ENCODE data around the gene BCAM. TPM values are rescaled to one million over a fixed set of nuclear protein-coding genes. Genes with fewer than 3 reads are reported as not detected.
"Not testable (repeated sequence)": the region's sequence is repeated elsewhere in the genome, so short reads cannot be mapped to it uniquely, and the experiment has no call there.

The BCAM gene
- total RNA-seq (35.3 TPM), polyA plus RNA-seq (77.4 TPM)

DNA sequence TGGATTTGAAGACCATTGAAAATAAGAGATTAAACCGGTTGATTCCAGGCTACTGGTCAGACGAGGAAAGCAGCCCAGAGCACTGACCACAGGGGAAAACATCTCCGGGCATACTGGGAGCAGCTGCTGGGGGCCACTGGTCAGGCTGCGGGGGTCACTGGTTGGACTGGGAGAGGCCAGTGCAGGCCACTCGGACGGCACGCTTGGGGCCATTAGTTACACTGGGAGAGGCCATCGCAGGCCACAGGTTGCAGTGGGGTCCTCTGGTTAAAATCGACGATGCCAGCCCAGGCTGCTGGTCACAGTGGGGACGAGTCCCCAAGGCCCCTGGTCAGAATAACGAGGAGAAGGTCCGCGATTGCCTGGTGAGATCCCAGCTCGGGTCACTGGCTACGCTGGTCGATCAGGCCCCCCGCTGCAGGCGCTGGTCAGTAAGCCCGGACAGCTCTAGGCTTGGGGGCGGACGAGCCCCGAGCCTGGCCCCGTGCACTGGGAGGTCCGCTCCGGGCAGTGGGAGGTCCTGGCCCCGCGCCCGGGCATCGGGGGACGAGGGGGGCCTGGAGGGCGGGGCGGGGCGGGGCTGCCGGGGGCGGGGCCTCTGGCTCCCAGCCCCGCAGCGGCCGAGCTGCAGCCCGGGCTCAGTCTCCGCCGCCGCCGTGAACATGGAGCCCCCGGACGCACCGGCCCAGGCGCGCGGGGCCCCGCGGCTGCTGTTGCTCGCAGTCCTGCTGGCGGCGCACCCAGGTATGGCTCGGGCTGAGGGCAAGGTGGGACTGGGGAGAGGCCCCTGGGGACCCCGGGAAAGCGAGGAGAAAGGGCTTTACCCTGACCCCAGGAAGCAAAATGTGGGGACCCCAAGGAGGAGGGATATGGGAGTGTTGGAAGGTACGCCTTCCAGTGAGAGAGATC is at the start of gene BCAM:
Gene BCAM (plus strand): TSS at position 641 of the 909 bp plus-strand sequence. CDS start 22 bp downstream, at position 663.
- 2% methylated on average over 59 of the region's 59 CpGs for WGBS
- Histone ChIP-seq H3K4me3 (ENCODE audit: low read depth, low read length) (peak within 1 kb of the TSS; percentile 65), H3K36me3 (ENCODE audit: insufficient read depth) (no peaks in the 10 kb centered on the region), H3K27ac (ENCODE audit: low read depth) (no peak within 1 kb of the TSS), H3K4me1 (ENCODE audit: insufficient read depth) (no peaks in the 10 kb centered on the region)
- no peak for DNase-seq (ENCODE audit: extremely low spot score)

DNA sequence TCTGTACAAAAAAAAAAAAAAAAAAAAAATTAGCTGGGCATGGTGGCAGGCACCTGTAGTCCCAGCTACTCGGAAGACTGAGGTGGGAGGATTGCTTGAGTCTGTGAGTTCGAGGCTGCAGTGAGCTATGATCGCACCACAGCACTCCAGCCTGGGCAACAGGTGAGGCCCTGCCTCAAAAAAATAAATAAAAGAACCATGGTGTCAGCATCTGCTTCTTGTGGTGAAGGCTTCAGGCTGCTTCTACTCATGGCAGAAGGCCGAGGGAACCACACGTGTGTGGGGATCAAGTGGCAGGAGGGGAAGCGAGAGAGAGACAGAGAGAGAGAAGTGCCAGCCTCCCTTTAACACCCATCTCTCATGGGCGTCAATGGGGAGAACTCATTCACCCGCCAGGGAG is 46.9 kb upstream of the BCAM start:
- Histone ChIP-seq H3K36me3 (ENCODE audit: insufficient read depth) (peaks cover 2% of the 10 kb centered on the region), H3K4me1 (ENCODE audit: insufficient read depth) (no peaks in the 10 kb centered on the region), H3K27ac (ENCODE audit: low read depth) (no peak overlapping the region), H3K4me3 (ENCODE audit: low read depth, low read length) (no peak overlapping the region)
- DNase-seq (ENCODE audit: extremely low spot score), result no peak
- 82% methylated on average over 8 of the region's 8 CpGs for WGBS

GRCh38 chr19:44765033-44765948 is 43.6 kb upstream of the BCAM start:
- no peaks in the 10 kb centered on the region for H3K36me3 ChIP-seq (ENCODE audit: insufficient read depth)
- H3K4me1 ChIP-seq (ENCODE audit: insufficient read depth), result no peaks in the 10 kb centered on the region
- DNase-seq (ENCODE audit: extremely low spot score), result no peak
- no peak overlapping the region for H3K4me3 ChIP-seq (ENCODE audit: low read depth, low read length)
- H3K27ac ChIP-seq (ENCODE audit: low read depth), result no peak overlapping the region
- WGBS, result 84% methylated on average over 22 of the region's 22 CpGs

DNA sequence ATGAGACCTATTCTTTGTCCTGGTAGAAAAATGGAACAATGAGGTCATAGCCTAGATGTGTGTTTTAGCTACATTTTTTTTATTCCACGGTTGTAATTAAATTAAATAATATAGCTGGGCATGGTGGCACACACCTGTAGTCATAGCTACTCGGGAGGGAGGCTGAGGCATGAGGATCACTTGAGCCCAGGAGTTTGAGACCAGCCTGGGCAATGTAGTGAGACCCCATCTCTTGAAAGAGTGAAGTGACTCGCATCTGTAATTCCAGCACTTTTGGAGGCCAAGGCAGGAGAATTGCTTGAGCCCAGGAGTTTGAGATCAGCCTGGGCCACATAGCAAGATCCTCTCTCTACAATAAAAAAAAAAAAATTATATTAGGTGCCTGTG is 43.0 kb upstream of the BCAM start:
- Histone ChIP-seq H3K4me3 (ENCODE audit: low read depth, low read length) (no peak overlapping the region), H3K36me3 (ENCODE audit: insufficient read depth) (no peaks in the 10 kb centered on the region), H3K27ac (ENCODE audit: low read depth) (no peak overlapping the region), H3K4me1 (ENCODE audit: insufficient read depth) (no peaks in the 10 kb centered on the region)
- DNase-seq (ENCODE audit: extremely low spot score), result no peak
- WGBS, result 90% methylated on average over 3 of the region's 3 CpGs

- Histone ChIP-seq H3K4me1 (ENCODE audit: insufficient read depth) (no peaks in the 10 kb centered on the region), H3K27ac (ENCODE audit: low read depth) (no peak overlapping the region), H3K36me3 (ENCODE audit: insufficient read depth) (no peaks in the 10 kb centered on the region), H3K4me3 (ENCODE audit: low read depth, low read length) (no peak overlapping the region)
- DNase-seq (ENCODE audit: extremely low spot score), result no peak
- WGBS, result 77% methylated on average over 11 of the region's 11 CpGs
These were observed 41.4 kb upstream of the BCAM start for GRCh38 chr19:44767295-44768180.

- DNase-seq (ENCODE audit: extremely low spot score), result no peak
- Histone ChIP-seq H3K4me1 (ENCODE audit: insufficient read depth) (no peaks in the 10 kb centered on the region), H3K4me3 (ENCODE audit: low read depth, low read length) (no peak overlapping the region), H3K36me3 (ENCODE audit: insufficient read depth) (no peaks in the 10 kb centered on the region), H3K27ac (ENCODE audit: low read depth) (no peak overlapping the region)
- 17% methylated on average over 15 of the region's 15 CpGs for whole genome bisulfite sequencing
These were observed 38.2 kb upstream of the BCAM start for GRCh38 chr19:44770550-44771257.

GRCh38 chr19:44772144-44772543 is 36.8 kb upstream of the BCAM start:
- H3K4me1 ChIP-seq (ENCODE audit: insufficient read depth); H3K4me3 ChIP-seq (ENCODE audit: low read depth, low read length); H3K27ac ChIP-seq (ENCODE audit: low read depth); DNase-seq (ENCODE audit: extremely low spot score); H3K36me3 ChIP-seq (ENCODE audit: insufficient read depth): not testable (repeated sequence)
- WGBS, result 68% methylated on average over 18 of the region's 18 CpGs

DNA sequence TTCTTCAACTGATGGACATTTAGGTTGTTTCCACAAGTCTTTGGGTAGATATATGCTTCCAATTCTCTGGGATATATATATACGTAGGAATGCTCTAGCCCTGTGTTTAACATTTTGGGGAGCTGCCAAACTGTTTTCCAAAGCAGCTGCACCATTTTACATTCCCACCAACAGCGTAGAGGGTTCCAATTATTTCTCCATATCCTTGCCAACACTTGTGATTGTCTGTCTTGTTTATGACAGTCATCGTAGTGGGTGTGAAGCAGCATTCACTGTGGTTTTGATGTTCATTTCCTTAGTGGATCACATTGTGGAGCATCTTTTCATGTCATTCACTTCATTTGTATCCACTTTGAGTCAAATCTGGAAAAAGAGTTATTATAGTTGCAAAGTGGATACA is 35.9 kb upstream of the BCAM start:
- H3K27ac ChIP-seq (ENCODE audit: low read depth), result no peak overlapping the region
- 38% methylated on average over 3 of the region's 3 CpGs for WGBS
- no peak overlapping the region for H3K4me3 ChIP-seq (ENCODE audit: low read depth, low read length)
- H3K4me1 ChIP-seq (ENCODE audit: insufficient read depth), result no peaks in the 10 kb centered on the region
- no peaks in the 10 kb centered on the region for H3K36me3 ChIP-seq (ENCODE audit: insufficient read depth)
- DNase-seq (ENCODE audit: extremely low spot score), result no peak

GRCh38 chr19:44775676-44776240 is 33.1 kb upstream of the BCAM start:
- 80% methylated on average over 6 of the region's 6 CpGs for WGBS
- Histone ChIP-seq H3K27ac (ENCODE audit: low read depth) (no peak overlapping the region), H3K36me3 (ENCODE audit: insufficient read depth) (no peaks in the 10 kb centered on the region), H3K4me3 (ENCODE audit: low read depth, low read length) (no peak overlapping the region), H3K4me1 (ENCODE audit: insufficient read depth) (no peaks in the 10 kb centered on the region)
- no peak for DNase-seq (ENCODE audit: extremely low spot score)

DNA sequence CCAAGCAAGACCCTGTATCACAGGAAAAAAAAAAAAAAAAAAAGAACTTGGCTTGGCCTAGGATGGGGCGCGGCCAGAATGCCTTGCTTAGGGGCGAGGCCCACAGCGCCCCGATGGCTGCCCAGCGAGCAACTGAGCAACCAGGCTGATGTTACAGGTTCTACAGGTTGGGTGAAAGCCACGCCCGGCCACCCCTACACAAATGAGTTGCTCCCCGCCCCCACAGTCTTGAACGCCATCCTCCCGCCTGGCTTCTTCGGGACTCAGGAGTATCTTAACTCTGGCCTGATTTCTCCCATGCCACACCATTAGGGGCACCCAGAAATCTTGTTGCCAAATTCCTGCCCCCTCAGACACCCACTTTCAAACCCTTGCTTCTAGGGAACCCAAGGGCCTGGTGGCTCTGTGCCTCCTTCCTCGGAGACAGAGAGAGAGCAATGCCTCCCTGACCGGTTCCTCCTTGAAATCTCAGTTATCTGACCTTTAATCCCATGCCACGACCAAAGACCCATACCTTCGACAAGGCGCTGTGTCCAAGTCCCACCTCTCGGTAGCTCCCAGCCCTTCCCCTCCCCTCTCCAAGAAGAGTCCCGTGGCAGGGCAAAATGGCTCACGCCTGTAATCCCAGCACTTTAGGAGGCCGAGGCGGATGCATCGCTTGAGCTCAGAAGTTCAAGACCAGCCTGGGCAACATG is 32.4 kb upstream of the BCAM start:
- H3K27ac ChIP-seq (ENCODE audit: low read depth), result peak overlapping the region; percentile 80

DNA sequence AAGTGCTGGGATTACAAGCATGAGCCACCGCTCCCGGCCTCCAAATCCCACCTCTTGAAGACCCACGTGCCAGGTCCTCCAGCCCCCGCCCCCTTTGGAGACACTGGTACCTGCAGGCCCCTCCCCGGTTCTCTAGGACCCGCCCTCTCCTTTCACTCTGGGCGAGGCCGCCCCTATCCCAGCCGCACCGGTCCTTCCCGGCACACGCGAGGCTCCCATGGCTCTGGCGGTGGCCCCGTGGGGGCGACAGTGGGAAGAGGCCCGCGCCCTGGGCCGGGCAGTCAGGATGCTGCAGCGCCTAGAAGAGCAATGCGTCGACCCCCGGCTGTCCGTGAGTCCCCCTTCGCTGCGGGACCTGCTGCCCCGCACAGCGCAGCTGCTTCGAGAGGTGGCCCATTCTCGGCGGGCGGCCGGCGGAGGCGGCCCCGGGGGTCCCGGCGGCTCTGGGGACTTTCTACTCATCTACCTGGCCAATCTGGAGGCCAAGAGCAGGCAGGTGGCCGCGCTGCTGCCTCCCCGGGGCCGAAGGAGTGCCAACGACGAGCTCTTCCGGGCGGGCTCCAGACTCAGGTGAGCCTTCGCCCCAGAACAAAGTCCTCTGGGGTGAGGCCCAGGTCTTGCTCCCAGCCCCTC is 31.1 kb upstream of the BCAM start, which contains the start of gene CBLC:
Gene CBLC (plus strand): TSS at position 176 of the 633 bp plus-strand sequence. CDS start 42 bp downstream, at position 218.
- no peaks in the 10 kb centered on the region for H3K36me3 ChIP-seq (ENCODE audit: insufficient read depth)
- DNase-seq (ENCODE audit: extremely low spot score), result no peak
- 13% methylated on average over 47 of the region's 47 CpGs for WGBS
- peak within 1 kb of the TSS; percentile 80 for H3K27ac ChIP-seq (ENCODE audit: low read depth)
- no peaks in the 10 kb centered on the region for H3K4me1 ChIP-seq (ENCODE audit: insufficient read depth)
- H3K4me3 ChIP-seq (ENCODE audit: low read depth, low read length), result no peak within 1 kb of the TSS

More for the DNA sequence above, 32.4 kb upstream of the BCAM start:
- Histone ChIP-seq H3K36me3 (ENCODE audit: insufficient read depth) (no peaks in the 10 kb centered on the region), H3K4me3 (ENCODE audit: low read depth, low read length) (no peak overlapping the region), H3K4me1 (ENCODE audit: insufficient read depth) (no peaks in the 10 kb centered on the region)
- peak; percentile 87 for DNase-seq (ENCODE audit: extremely low spot score)
- WGBS, result 86% methylated on average over 23 of the region's 23 CpGs

Measured in urinary bladder (tissue), 4 donors.